Hematopoietic multipotent progenitor cell treated with erythropoietin and hydrocortisone succinate and interleukin-3 and kit ligand, for 15 days (in vitro differentiated cells): ENCODE measurements around the gene BCL7A.
A peak's percentile ranks its signal among the peaks of the same experiment; 100 is the strongest.
"Not testable (repeated sequence)": the region's sequence is repeated elsewhere in the genome, so short reads cannot be mapped to it uniquely, and the experiment has no call there.

ENCODE experiments used
- DNase-seq: peaks from one replicate; pipeline ENCODE4 v3.0.0-alpha.2; 2015; ENCODE audit warnings: low spot score

Gene BCL7A

DNA sequence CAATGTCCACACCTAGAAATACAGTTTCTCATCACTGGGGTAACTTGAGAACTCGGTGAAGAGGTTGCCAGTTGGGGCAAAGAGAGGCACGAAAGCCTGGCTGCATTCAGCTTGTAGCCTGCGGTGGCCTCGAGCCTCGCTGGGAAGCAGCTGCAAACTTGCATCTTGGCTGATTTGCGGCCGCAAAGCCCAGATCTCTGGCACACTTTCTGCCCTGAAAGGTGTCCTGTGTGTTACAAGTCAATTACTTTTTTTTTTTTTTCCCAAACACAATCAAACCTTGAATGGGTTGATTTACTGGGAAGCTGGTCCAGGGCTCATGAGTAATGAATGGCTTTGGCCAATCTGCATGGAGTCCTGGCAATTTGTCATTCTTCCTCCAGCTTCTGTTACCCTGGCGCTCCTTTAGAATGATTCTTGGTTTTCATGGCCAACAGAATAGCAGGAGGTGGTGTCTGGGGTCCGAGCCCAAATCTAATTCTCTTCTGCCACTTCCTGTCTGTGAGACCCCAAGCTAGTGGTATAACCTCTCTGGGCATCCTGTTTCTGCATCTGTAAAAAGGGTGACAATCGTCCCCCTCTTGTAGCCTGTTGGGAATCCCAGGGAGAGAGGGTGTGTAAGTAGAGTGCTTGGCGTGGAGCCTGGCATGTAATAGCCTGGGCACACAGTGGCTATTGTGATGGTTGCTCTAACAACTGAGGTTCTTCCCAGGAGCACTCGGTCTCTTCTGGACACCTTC, 6.7 kb downstream of the BCL7A start:
- no peak for DNase-seq

DNA sequence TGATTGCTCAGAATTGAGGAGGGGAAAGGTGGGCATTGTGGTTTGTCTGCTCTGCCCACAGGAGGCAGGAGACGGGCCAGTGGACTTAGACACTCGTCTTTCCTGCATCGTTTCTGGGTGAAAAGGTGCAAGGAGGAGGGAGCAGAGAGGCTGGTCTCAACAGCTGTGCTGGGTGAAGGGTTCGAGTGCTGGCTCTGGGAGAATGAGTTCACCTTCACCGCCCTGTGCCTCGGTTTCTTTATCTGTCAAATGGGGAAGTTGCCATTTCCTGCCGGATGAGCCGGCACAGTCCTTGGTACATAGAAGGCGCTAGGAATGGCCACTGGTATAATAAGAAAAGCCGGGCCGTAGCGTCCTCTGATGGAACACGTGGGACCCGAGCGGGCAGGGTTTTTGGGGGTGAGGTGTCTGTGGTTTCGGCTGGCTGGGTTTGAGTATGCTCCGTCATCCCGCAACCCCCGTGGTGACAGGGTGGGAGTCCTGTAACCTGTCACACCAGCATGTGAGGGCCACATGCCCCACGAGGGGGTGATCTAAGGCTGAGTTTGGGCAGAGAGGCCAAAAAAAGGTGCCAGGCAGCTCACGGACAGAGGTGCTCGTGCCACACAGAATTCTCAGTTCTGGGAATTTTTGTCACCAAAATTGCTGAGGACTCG, 7.3 kb downstream of the BCL7A start:
- no peak for DNase-seq

DNA sequence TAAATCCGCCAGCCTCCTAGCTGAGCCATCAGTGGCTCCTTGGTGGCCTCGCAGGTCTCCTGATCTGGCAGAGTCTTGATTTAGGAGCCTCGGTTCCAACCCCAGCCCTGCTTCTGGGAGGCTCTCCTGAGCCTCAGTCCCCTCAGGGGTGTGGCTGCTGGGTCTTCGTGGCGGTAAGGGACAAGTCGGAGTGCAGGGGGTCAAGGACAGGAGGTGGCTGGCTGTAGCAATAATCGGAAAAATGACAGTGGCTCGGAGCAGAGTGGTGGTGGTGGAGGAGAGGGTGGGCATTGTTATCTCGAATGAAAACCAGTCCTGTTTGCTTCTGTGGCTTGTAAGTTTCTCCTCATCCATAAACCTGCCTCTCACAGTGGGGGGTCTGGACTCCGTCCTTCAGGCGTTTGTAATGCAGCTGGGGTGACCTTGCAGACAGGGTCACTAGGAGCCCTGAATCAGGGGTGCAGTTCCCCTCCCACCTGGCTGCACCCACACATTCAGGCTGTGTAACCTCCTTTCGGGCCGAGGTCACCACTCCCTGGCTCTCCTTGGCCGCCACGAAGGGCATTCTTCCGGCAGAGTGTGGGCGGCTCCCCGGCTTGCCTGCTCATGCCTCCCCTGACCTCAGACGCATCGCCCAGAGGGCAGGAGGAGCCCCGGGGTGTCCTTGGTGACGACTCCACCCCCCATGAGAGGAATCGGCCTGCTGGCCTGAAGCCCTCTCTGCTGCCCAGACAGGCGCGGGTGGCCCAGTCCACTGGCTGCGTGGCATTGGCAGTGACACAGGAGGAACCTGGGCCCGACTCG, 8.1 kb downstream of the BCL7A start:
- no peak for DNase-seq

DNA sequence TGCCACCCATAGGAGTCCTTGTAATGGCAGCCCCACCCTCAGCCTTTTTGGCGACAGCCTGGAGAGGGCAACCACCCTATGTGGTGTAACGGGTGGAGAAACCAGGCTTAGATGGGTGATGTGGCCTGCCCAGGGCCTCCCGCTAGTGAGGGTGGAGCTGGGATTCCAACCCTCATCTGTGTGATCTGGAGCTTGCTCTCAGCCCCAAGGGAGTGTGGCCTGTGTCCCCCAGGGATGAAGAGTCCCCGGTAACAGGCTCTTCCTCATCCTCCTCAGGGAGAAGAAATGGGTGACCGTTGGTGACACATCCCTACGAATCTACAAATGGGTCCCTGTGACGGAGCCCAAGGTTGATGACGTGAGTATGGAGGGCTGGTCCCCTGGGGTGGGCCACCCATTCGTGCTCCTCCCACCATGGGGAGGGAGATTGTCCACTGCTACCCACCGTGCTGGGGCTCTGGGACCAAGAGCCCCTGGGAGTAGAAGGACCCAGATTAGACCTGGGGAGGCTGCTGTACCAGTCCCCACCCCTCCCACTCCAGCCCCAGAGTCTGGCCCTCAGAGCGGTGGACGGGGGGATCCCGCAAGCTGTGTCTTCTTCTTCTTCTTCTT, 8.8 kb downstream of the BCL7A start:
- DNase-seq, result no peak

GRCh38 chr12:122031342-122032216, 9.9 kb downstream of the BCL7A start:
- DNase-seq, result peak; percentile 57

DNA sequence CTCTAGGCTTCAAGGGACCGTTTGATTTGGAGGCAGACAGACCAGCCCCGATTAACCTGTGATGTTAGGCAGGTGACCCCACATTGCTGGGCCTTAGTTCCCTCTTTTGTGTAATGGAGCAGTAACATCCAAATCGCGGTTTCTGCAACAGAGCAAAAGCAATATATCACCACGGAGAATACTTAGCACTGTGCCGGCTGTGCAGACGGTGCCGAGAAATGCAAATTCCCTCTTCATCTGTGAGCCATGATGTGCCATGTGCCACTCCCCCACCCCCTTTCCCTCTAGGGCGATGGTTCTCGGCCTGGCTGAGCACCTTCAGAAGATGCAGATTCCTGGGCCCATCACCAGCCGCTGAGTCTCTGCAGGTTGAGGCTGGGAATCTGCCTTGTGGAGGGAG, 10.9 kb downstream of the BCL7A start:
- no peak for DNase-seq

- DNase-seq, result no peak
These were observed 13.6 kb downstream of the BCL7A start for GRCh38 chr12:122035292-122035691.

DNA sequence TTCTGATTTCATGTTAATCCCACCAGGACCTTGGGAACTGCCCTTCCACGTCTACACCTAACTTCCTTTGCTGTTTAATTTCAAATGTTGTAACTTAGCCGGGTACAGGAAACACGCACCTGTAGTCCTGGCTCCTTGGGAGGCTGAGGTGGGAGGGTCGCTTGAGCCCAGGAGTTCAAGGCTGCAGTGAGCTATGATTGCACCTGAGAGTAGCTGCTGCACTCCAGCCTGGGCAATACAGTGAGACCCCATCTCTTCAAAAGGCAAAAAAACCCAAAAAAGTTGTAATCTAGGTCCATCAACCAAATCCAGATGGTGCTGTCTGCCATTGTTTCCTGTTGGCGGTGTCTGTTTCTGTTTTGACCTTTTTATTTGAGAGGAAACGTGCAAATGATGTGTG, 14.5 kb downstream of the BCL7A start:
- DNase-seq, result no peak

- no peak for DNase-seq
These were observed 19.1 kb downstream of the BCL7A start for GRCh38 chr12:122040579-122041386.

- DNase-seq, result not testable (repeated sequence)
These were observed 19.8 kb downstream of the BCL7A start for GRCh38 chr12:122041458-122041857.

- DNase-seq, result no peak
These were observed 21.2 kb downstream of the BCL7A start for GRCh38 chr12:122042910-122043309.

DNA sequence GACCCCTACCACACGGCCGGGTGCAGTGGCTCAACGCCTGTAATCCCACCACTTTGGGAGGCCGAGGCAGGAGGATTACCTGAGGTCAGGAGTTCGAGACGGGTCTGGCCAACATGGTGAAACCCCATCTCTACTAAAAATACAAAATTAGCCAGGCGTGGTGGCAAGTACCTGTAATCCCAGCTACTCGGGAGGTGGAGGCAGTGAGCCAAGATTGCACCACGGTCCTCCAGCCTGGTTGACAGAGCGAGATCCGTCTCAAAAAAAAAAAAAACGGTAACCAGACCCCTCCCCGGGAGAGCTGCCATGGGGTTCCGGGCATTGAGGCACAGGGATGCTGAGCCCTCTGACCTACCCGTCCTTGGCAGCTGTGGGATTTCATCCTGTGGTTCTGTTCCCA, 21.8 kb downstream of the BCL7A start:
- DNase-seq, result no peak

DNA sequence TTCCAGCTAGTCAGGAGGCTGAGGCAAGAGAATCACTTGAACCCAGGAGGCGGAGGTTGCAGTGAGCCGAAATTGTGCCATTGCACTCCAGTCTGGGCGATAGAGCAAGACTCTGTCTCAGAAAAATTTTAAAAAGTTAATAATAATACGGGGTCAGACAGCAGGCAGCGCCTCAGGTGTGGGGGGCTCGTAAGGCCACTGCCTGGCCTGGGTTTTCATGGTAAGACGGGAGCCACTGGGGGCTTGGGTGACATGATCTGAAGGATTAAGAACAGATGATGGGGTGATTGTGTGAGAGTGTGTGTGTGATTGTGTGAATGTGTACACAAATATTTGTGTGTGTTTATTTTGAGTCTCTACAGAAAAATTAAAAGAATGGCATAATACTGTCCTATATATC, 23.6 kb downstream of the BCL7A start:
- DNase-seq, result no peak

DNA sequence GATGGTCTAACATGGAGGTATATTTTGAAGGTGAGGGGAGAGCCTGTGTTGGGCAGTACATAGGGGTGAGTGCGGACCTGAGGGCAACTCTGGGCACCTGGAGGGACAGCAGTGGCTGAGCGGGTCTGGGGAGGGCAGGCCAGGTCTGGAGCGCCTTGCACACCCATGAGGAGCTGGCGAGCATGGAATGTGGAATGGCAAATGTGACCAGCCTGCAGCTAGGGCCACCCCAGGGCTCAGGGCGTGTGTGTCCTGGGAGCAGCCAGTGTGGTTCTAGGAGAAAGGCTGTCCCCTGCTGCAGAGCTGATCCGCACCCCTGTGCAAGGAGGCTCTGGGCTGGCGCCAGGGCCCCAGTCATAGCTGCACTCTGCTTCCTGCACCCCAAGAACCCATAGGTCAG, 24.5 kb downstream of the BCL7A start:
- DNase-seq, result no peak

DNA sequence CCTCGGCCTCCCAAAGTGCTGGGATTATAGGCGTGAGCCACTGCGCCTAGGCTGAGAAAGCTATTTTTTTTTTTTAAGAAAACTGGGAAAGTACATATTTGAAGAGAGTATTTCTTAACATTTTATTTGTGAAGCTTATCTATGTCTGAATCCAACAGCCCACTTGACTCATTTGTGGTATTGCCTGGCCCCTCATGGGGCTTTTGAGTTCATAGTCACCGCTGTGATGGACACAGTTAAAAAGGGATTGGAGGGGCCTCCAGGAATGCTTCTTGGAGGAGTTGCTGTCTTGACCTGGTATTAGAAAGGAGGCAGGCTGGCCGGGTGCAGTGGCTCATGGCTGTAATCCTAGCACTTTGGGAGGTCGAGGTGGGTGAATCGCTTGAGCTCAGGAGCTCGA, 26.5 kb downstream of the BCL7A start:
- DNase-seq, result no peak

- no peak for DNase-seq
These were observed 28.1 kb downstream of the BCL7A start for GRCh38 chr12:122049827-122050226.

DNA sequence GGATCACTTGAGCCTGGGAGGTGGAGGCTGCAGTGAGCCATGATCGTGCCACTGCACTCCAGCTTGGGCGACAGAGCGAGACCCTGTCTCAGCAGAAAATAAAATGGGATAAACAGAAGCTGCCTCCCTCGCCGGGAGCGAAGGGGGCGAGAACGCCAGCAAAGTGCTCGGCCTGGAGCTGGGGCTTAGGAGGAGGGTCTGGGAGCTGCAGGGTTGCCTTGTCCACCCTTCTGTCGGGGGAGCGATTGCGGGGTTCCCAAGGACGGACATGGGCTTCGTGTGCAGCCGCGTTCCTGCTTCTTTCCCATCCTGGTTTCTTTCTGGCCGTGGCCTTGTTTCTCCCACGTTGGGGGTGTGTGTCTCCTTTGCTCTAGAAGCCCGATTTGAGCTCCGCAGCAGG, 29.0 kb downstream of the BCL7A start:
- no peak for DNase-seq

- DNase-seq, result no peak
These were observed 29.7 kb downstream of the BCL7A start for GRCh38 chr12:122051231-122051876.

DNA sequence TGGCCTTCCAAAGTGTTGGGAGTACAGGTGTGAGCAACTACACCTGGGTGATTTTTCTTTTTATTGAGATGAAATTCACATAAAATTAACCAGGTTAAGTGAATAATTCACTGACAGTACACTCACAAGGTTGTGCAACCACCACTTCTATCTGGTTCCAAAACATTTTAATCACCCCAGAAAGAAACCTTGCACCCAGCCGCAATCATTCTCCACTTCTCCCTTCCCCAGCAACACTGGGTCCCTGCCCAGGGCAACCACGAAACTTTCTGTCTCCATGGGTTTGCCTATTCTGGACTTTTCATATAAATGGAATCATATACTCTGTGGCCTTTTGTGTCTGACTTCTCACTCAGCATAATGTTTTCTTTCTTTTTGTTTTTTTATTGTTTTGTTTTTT, 30.6 kb downstream of the BCL7A start:
- DNase-seq, result no peak

DNA sequence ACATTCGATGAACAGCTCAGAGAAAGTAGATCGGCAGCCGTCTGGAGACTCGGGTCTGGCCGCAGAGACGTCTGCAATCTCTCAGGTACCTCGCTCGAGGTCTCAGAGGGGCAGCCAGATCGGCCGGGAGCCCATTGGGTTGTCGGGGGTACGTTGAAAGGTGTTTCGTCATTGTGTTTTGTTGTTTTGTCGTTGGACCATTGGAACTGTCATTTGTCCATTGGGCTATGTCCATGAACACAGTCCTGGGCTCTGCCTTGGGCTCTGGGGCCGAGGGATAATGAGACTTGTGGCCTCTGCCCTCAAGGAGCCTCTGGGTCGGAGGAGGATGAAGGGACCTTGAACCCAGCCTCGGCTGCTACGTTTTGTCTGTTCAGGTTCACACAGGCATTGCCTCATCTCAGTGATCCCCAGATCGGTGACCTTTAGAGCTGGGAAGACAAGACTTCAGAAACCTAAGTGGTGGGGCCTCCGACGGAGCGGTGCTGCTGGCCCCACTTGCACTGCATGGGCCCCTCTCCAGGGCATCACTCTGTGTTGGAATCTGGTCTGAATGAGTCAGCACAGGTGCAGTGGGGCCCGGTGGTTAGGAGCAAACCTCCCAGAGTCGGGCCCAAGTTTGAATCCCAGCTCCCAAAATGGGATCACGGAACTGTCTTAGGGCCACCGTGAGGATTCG, 33.3 kb downstream of the BCL7A start:
- no peak for DNase-seq
